ENCODE results near the gene COL6A5.
A peak's percentile ranks its signal among the peaks of the same experiment; 100 is the strongest.
"Not testable (repeated sequence)": the region's sequence is repeated elsewhere in the genome, so short reads cannot be mapped to it uniquely, and the experiment has no call there.

The COL6A5 gene

GRCh38 chr3:130442284-130442683, 96.8 kb downstream of the COL6A5 start:
- no peak for DNase-seq (ENCODE audit: low spot score)

- DNase-seq (ENCODE audit: low spot score), result not testable (repeated sequence)
These were observed 101.4 kb downstream of the COL6A5 start for GRCh38 chr3:130446840-130447239.

GRCh38 chr3:130448155-130448554, 102.7 kb downstream of the COL6A5 start:
- DNase-seq (ENCODE audit: low spot score), result not testable (repeated sequence)

DNA sequence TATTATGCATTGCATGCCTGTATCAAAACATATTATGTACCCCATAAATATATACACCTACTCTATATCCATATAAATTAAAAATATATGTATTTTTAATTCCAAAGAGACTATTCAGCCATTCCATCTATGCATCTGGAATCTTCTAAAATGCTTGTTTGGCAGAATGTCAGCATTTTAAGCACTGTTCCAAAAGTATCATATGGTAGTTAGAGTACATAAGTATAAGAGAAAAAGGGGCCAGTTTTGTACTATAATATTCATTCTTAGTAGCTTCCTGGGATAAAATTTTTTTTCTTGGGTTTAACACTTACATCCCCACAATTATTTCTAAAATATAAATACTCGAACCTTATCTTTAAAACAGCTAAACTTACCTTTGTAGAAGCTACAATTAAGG, 111.1 kb downstream of the COL6A5 start:
- DNase-seq (ENCODE audit: low spot score), result no peak

GRCh38 chr3:130457671-130458070, 112.2 kb downstream of the COL6A5 start:
- no peak for DNase-seq (ENCODE audit: low spot score)

DNA sequence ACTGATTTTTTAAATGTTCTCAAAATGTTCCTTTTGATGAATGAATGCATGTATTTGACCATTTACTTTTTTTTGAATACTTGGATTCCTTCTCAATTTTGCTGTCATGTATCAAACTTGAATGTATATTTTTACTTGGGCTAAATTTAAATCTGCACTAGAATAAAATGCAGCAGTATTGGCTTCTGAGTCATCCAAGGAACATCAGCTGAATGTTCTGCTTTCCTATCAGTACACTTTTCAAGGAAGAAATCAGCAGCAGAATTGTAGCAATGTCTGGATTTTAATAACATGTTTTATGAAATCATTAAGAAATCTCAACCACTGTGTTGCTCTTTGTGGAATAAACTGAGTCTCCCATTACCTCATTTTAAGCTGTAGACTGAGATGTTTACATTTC, 114.5 kb downstream of the COL6A5 start:
- no peak for DNase-seq (ENCODE audit: low spot score)

GRCh38 chr3:130462089-130462488, 116.6 kb downstream of the COL6A5 start:
- no peak for DNase-seq (ENCODE audit: low spot score)

GRCh38 chr3:130463221-130463620, 117.7 kb downstream of the COL6A5 start:
- no peak for DNase-seq (ENCODE audit: low spot score)

GRCh38 chr3:130465521-130465920, 120.0 kb downstream of the COL6A5 start:
- DNase-seq (ENCODE audit: low spot score), result no peak

GRCh38 chr3:130468311-130468710, 122.8 kb downstream of the COL6A5 start:
- DNase-seq (ENCODE audit: low spot score), result no peak

DNA sequence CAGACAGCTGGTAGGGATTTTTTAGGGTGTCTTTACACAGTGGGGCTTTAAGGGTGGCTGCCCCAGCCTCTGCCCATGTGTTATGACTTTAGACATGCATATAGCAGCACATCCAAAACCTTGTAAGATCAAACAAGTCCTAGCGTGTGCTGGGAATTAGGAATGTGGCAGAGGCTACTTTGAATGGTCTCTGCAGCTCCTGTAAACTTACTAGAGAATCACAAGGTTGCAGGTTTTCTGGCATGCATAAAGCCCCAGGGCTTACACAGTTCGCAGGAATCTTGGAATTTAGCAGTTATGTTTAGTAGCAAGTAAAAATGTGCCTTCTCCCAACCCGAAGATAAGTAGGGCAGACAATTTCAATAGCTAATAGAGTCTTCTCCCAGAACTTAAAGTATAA, 124.7 kb downstream of the COL6A5 start:
- no peak for DNase-seq (ENCODE audit: low spot score)

- no peak for DNase-seq (ENCODE audit: low spot score)
These were observed 127.9 kb downstream of the COL6A5 start for GRCh38 chr3:130473416-130473815.

GRCh38 chr3:130480736-130481135, 135.3 kb downstream of the COL6A5 start:
- peak; percentile 8 for DNase-seq (ENCODE audit: low spot score)

DNA sequence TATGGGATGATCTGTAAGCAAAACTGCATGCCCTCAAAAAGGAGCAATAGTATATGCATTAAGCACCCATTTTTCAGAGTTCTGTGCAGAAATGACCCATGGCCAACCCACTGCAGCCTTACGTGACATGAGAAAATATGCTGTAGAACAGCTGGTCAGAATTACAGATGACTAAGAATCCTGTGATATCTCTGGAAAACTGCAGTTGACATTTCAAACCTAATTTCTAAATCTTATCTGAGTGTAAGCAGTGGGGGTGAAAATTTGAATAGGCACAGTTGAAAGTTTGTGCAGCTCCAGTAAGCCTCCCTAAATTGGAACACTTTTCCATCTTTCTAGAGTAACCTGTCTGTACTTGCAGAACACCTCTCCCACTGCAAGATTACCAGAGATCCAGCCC, 142.8 kb downstream of the COL6A5 start:
- DNase-seq (ENCODE audit: low spot score), result no peak

GRCh38 chr3:130488769-130489450, 143.4 kb downstream of the COL6A5 start:
- no peak for DNase-seq (ENCODE audit: low spot score)

DNA sequence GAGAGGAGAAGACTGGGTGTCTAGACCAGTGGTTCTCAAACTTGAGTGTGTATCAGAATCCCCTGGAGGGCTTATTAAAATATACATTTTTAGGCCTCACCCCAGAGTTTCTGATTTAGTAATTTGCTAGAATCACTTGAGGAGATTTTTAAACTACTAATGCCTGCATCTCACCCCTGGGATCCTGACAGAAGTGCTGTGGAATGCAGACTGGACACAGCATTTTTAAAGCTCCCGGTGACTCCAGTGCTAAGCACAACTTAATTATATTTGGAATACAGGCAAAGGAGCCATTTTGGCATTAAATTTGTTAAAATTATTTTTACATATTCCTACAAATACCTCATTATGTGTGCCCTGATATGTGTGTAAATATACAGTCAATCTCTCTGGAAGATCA, 144.8 kb downstream of the COL6A5 start:
- no peak for DNase-seq (ENCODE audit: low spot score)

DNA sequence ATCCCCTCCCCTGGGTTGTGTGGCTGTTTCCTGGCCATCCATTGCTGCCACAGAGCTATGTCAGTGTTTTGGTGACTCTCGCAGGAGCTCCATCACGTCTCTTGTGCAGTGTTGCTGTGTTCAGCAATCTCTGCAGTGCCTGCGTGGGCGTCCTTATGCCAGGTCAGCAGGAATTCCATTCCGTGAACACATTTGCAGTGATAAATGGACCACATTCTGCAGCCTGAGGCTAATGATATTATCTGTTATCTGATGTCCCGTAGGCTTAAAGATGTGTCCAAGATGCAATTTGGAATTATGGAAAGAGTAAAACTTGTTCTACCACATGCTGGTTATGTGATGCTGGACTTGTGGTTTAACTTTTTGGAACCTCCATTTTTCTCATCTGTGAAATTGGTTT, 146.0 kb downstream of the COL6A5 start:
- DNase-seq (ENCODE audit: low spot score), result no peak

DNA sequence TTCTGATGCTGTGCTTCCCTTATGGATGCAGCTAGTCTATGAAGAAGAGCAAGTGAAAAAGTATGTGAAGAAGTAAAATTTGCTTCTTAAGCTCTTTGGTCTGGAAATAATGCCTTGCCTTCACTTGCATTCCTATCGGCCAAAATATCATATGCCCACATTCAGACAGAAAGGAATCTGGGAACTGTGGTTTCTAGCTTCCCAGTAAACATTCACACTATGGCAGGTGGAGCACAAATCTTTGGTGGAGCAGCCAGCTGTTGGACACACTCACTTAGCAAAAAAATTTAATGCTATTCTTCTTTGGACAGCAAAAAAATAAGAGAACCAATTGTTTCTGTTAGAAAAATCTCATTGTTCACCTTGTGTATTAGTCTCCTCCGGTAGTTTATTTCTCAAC, 159.2 kb downstream of the COL6A5 start:
- DNase-seq (ENCODE audit: low spot score), result no peak

DNA sequence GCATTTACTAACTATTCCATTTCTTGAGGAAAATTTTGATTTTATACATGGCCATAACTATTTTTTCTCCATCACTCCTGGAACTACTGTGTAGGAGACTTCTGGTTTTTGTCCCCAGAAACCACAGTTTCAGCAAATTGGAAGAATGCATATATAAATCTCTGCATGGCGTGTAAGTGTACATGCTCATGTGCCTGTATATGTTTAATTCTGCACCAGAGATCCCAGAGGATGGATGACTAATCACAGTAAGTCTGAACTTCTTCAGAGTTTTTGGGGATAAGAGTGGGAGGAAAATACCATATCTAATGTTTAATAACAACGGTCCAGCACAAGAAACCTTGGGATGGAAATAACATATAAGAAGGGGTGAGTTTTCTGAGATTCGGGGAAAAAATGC, 160.6 kb downstream of the COL6A5 start:
- no peak for DNase-seq (ENCODE audit: low spot score)

GRCh38 chr3:130507746-130508145, 162.3 kb downstream of the COL6A5 start:
- no peak for DNase-seq (ENCODE audit: low spot score)

GRCh38 chr3:130509008-130509407, 163.5 kb downstream of the COL6A5 start:
- DNase-seq (ENCODE audit: low spot score), result no peak

- no peak for DNase-seq (ENCODE audit: low spot score)
These were observed 169.2 kb downstream of the COL6A5 start for GRCh38 chr3:130514681-130515080.

GRCh38 chr3:130515755-130516154, 170.3 kb downstream of the COL6A5 start:
- no peak for DNase-seq (ENCODE audit: low spot score)

All from SW480 (cell line).